SK-N-DZ (cell line): ENCODE data around the gene ZBED2. TPM values are rescaled to one million over a fixed set of nuclear protein-coding genes. Genes with fewer than 3 reads are reported as not detected.
"Not testable (repeated sequence)": the region's sequence is repeated elsewhere in the genome, so short reads cannot be mapped to it uniquely, and the experiment has no call there.

Experiments used
- DNase-seq: peaks from one replicate; pipeline ENCODE4 v3.0.0-alpha.2; 2015; ENCODE audit warnings: low spot score
- polyA plus RNA-seq, 2 experiments: library from polyadenylated mRNA; depleted of rRNA; stranded (reverse); fragments of >200 nt; gene quantifications; 2 replicates each; pipeline ENCODE4 v1.2.3, GENCODE V29; 2014

ZBED2 gene, protein sequence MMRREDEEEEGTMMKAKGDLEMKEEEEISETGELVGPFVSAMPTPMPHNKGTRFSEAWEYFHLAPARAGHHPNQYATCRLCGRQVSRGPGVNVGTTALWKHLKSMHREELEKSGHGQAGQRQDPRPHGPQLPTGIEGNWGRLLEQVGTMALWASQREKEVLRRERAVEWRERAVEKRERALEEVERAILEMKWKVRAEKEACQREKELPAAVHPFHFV
- polyA plus RNA-seq (2014; cell fraction: cytosol; rRNA removed), result not detected in 2 replicates
- not detected in 2 replicates for polyA plus RNA-seq (2014; cell fraction: nucleus; rRNA removed)

DNA sequence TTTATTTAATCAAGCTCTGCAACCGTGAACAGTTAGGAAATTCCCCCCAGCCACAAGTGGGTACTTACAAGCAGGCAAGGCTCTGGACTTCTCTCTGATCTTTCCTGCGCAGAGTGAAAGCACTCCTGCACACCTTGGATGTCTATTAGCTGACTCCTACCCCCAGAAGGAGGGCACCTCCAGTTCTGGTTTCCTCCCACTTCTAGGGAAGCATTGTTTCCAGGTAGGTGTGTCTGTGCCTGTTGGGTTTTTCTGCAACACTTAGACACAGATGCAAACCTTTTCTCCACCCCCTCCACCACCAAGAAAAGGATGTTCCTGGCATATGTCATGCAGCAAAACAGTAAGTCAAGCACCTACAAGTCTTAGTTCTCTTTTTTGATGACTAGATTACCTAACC lies at the start of gene ZBED2:
ZBED2 (minus strand) TSS at position 115 of the 400 bp plus-strand sequence. CDS start 1,145 bp downstream, outside the sequence.
- DNase-seq, result no peak

DNA sequence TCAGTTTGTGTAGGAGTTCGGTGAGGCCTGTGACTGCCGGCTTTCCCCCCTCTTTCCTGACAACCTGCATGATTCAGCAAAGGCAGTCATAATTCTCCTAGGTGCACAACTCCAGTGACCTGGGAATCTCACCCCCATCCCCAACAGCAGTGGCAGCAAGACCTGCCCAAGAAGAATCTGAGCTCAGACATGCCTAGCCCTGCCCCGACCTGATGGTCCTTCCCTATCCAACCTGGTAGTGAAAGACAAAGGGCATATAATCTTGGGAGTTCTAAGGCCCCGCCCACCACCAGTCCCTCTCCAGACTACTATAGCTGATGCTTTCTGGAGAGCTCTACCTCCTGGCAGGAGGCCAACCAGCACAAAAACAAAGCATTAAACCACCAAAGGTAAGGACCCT lies 44.2 kb upstream of the ZBED2 start:
- no peak for DNase-seq

DNA sequence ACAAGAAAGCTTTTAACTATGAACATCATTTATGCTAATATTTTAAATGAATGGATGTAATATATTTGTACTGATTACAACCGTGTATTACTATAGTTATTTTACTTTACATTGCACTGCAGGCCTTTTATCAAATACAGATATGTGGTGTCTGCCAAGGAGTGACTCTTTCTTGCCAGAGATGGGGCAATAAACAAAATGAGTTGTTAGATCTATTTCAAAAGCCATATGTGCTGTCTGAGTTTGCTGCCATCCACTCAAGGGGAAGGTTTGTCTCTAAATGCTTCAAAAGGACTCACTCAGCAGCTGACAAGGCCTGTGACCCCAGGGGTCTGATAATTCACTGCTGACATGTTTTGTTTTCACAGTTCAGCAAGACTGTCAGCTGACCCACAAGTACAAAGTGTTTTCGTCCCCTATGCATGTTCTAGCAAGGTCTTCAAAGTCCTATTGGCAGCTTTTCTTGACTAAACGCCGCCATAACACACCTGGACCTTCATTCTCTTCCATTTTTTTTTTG lies 41.3 kb upstream of the ZBED2 start:
- no peak for DNase-seq

DNA sequence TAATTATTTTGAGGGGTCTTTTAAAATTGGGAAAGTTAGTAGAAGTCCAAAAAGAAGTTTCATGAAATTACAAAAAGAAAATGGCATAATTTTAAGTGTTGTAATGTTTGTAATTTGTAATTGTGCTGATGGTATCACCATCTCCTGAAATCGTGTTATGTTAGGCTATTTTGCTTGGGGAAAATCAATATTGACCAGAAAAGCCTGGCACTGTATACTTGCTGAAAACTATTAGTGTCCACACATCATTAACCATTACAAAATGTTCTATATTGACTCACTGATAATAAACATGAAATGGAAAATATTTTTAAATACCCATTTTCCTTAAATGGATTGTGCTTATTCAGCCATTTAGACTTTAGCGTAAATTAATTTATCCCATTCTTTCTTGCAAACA lies 40.3 kb upstream of the ZBED2 start:
- DNase-seq, result no peak

DNA sequence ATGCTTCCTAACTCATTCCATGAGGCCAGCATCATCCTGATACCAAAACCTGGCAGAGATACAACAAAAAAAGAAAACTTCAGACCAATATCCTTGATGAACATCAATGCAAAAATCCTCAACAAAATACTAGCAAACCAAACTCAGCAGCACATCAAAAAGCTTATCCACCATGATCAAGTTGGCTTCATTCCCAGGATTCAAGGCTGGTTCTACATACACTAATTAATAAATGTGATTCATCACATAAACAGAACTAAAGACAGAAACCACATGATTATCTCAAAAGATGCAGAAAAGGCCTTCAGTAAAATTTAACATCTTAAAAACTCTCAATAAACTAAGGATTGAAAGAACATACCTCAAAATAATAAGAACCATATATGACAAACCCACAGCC lies 35.5 kb upstream of the ZBED2 start:
- DNase-seq, result not testable (repeated sequence)

DNA sequence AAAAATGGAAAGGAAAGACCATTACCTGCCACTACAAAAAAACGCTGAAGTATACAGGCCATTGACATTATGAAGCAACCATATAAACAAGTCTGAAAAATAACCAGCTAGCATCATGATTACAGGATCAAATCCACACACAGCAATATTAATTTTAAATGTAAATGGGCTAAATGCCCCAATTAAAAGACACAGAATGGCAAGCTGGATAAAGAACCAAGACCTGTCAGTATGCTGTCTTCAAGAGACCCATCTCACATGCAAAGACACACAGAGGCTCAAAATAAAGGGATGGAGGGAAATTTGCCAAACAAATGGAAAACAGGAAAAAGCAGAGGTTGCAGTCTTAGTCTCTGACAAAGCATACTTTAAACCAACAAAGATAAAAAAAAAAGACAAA lies 33.9 kb upstream of the ZBED2 start:
- not testable (repeated sequence) for DNase-seq

DNA sequence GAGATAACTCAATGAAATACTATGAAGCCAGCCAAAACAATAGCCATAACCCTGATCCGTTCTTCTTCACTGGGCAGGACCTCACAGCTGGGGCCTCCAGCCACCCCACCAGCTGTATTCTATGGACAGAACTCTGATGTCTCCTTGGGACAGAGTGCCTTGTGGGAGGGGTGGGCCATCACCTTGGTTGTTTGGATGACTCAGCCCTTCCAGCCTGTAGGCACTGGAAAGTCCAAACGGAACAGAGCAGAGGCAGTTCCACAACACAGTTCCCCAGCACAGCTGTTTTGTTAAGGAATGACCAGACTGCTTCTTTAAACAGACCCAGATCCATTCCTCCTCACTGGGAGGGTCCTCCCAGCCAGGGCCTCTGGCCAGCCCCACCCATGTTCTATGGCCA lies 31.9 kb upstream of the ZBED2 start:
- no peak for DNase-seq

DNA sequence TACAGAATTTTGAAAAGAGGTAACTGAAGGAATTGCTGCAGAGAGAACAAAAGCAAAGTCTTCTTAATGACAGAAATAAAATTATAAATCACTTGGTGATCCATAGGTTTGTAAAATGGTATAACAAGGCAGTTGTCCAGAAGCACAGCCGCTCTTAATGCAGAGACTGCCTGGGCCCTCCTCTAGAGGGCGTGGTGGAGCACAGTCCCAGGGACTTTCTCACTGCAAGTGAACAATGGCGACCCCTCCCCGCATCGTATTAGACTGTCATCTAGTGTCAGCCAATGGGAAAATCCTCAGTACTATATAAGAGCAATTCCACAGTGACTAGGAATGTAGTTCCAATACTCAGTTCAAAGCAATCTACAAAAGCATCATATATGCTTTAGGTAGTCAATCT lies 26.4 kb upstream of the ZBED2 start:
- peak; percentile 37 for DNase-seq

DNA sequence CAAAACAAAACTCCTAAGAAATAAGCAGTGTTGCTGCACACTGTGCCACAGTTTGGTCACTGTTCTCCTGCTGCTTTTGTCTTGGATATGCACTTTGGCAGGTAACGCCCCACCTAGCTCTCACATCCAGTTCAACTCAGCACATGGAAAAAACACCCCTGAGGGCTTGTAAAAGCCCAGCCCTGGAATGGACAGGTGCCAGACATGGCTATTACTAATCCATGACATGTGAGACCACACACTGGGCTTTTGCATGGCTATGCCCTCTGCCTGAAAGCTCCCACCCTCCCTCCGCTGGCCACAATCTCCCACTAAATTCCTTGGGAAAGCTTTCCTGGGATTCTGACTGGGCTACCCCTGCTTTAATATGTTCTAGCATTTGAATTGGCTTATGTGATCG lies 24.7 kb upstream of the ZBED2 start:
- no peak for DNase-seq

DNA sequence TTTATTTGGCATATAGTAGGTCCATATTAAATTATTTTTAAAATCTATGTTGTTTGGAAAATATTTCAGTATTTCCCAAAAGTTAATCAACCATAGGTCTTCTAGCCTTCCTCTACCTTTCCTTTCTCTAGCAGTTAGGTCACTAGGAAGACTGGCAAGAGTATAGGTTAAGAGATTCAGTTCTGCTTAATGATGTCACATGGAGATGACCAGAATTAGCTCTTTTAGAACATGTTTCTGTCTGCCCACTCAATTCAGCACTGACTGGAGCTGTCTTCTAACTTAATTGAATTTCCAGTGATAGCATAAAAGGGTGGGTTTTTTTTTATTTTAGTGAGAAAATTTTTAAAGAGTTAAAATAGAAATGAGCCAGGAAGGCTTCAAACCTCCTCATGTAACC lies 23.8 kb upstream of the ZBED2 start:
- DNase-seq, result no peak

DNA sequence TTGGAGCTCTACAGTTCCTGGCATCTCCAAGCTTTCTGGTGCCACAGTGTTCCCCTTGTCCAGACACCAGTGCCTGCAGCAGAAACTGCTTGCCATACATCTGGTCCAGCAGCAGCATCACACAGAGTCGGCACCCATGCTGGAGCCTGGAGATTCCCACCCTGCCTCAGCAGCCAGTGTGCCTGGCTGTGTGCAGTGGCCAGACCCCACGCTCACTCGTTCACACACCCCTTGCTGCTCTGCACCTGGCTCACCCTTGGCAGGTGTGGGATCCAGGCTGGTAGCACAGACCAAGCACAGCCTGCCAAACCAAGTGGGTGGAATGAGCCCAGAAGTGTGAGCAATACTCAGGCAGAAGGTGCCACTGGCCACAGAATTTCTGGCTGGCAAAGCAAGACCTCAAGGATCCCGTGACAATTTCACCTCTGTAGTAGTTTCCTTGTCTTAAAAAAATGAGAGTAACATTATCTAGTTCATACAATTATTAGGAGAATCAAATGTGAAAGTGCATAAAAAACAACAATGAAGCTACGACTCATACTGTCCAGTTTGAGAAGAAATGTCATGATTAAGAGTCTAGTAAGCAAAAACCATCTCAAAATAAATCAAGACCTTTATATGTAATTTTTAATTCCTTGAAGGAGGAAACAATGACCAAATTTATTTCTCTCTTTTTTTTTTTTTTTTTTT lies 22.9 kb upstream of the ZBED2 start:
- no peak for DNase-seq

DNA sequence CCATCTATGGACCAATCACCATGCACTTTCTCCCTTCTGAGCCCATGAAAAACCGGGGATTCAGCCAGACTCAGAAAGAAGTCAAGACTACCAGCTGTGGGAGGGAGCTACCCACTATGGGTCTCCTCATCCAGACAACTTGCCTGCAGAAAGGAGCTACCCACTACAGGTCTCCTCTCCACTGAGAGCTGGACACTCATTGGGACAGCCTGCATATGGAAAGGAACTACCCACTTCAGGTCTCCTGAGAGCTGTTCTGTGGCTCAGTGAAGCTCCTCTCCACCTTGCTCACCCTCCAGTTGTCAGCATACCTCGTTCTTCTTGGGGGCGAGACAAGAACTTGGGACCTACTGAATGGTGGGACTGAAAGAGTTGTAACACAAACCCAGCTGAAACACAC lies 22.3 kb upstream of the ZBED2 start:
- no peak for DNase-seq

DNA sequence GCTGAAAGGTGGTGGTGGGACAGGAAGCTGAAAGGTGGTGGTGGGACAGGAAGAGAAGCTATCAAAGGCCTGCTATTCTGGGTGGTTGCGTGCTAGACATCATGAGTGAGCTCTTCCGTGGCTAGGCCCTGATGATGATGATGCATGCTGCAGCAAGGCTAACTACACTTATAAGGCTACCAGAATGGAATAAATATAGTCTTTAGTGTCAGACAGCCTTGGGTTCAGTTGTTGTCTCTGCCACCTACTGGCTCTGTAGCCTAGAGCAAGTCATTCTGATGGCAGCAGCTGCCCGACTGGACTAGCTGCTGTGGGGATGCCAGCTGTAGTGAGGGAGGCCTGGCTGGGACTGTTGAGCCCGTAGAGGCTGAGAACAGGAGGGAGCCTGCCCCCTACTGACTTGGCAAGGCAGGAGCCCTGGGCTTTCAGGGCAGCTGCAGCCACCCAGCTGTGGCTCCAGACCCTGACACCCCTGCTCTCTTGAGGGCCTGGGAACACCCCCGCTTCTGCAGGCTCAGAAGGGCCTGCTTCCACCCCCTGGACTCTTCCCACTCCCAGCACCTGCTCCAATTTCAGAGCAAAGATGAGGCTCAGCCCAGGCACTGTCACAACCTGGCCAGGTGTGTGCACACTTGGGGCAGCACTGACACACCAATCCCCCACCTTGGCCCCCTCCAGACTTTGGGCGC lies 21.4 kb upstream of the ZBED2 start:
- DNase-seq, result no peak

DNA sequence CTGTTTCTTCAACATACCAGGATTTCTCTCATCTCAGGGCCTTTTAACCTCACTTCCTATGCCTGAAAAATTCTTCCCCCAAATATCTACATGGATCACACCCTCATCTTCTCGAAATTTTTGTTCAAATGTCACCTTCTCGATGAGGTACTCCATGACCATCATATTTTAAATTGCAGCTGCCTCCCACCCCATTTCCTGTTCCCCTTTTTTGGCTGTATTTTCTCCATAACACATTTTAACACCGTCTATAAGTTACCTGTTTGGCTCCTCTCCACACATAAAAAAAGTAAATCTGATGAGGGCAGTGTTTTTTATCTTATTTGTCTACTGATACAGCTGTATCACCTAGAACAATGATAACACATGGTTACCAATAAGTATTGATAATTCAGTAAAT lies 20.7 kb upstream of the ZBED2 start:
- DNase-seq, result no peak

DNA sequence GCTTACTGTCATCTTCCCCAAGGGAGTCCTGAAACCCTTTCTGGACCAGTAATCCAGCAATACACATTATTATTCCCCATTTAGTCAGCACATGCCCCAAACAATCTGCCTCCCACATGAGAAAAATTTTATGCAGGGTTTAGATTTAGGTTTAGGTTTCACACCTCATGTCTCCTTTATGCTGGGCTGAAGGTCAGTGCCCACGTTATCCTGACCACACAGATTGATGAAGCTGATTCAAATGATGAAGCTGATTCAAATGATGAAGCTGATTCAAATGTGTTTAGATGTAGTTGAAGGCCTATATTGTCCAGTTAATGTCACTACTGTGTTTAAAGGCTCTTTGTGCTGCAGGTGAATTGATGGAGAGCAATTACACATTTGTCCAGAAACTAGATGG lies 18.1 kb upstream of the ZBED2 start:
- no peak for DNase-seq

DNA sequence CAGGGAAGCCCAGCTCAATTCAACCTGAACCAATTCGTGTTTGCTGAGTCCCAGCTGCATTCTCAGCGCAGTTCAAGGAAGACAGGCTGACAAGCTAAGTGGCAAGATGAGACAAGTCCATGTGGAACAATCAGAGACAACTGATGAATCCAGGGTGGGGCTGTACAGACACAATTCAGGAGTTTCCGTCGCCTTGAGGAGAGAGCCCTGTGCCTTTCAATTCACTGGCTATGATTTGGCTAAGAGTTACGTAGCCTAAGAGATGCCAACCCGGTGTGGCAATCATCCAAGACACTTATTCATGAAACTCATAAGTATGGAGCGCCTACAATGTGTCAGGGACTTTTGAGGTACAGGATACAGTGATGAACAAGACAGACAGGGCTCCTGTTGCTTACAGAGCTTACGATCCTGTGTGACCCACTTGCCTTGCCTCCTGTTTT lies 15.5 kb upstream of the ZBED2 start:
- no peak for DNase-seq

DNA sequence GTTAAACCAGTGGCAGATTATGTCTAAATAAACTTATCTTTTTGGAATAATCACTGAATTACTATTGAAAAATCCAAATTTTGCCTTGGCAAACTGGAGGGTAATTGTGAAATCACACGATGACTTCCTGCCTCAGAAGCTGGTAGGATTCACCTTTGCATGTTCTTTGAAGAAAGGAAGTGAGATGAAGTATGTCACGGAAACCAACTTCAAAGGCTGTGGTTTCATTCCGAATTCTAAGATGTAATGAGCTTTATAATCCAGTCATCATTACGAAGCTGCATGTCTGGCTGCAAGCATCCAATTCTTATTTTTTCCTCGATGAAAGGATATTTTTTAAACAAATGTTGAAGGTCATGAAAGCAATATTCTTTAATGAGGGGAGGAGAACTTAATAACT lies 15.0 kb upstream of the ZBED2 start:
- no peak for DNase-seq

DNA sequence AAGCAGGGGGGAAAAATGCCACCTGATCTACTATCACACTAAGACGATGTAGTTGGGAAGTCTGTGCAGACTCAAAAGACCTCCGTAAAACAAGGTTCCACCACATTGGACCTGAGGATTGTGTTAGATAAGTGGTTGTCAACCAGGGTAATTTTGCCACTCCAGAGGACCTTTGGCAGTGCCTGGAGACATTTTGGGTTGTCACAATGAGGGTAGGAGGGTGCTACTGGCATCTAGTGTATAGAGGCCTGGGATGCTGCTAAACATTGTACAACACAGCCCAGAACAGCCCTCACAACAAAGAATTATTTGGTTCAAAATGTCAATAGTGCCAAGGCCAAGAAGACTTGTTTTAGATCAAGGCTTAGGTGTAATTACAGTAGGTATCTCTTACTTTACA lies 14.6 kb upstream of the ZBED2 start:
- DNase-seq, result no peak

DNA sequence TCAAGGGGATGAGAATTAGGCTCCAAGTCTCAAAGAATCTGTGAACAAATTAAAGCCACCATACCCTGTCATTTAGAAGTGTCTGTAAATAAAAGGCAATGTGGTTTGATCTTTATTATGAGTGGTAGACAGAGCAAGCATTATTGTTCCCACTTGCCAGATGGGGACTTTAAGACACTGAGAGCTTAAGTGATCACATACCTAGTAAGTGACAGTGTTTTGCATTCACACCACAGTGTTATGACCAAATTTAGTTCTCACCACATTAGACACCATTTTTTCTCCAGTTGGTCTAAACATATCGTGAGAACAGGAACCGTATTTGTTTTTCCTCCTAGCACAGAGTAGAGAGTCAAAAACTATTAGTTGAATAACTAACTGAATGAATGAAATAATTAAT lies 13.2 kb upstream of the ZBED2 start:
- DNase-seq, result no peak

DNA sequence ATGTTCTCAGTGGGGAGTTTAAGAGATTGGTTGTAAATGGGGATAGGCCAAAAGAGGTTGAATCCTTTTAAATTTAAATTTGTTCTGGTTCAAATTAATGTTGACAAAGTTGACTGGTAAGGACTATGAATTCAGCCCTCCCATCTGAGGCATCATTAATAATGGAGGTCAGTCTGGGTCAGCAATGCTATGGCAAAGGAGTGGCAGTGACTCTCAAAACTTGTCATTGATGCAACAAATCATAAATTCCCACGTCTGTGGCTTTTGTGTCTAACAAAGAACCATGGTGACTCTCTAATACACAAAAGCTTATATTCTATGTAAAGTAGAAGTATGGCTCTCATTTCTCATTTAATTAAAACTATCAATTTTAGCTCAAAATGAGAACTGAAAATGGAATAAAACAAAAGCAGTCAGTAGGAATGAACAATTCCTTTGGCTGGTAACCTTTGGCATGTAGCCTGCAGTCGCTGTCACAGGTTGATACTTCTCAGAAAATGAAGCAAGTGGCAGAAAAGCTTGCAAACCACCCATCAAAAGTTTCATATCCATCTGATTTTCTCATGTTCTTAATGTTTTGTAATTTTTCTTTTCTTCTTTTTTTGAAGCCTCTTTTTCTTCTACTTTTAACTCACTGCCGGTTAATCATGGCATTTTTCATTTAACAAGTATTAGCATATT lies 12.2 kb upstream of the ZBED2 start:
- DNase-seq, result no peak

DNA sequence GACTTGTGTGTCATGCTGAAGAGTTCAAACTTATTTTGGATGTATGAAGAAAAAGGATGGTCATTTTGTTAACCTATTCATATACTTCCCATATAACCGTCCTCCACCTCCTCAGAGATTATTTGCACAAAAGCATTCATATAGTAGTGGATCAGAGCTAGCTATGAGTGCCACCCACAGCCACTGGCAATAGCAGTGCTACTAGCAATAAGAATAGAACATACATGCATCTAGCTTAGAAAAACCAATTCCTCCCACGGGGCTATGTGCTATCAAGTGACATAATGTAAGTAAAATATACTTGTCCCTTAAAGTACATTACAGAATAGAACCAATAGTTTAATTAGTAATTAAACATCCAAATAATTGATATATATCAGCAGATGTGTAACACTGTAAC lies 10.3 kb upstream of the ZBED2 start:
- no peak for DNase-seq

DNA sequence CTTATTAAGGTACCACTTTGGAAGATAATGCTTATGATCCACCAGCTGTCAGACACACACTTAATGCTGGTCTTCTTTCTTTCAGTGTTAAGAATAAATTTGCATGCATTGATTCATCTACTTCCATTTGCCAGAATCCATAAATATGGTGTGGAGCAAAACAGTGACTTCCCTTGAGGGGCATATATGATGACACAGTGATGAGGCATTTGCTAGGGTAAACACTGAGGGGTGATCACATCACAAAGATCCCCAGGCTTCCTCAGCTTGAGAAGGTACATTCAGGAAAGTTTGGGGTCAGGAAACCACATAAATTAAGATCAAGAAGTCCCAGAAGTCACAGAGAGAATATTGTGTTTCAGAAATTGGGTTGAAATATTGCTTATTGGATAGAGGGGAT lies 9.9 kb upstream of the ZBED2 start:
- DNase-seq, result no peak
